Measurements from ENCODE around the gene MATN1.

- TF ChIP-seq, protein P1, sequence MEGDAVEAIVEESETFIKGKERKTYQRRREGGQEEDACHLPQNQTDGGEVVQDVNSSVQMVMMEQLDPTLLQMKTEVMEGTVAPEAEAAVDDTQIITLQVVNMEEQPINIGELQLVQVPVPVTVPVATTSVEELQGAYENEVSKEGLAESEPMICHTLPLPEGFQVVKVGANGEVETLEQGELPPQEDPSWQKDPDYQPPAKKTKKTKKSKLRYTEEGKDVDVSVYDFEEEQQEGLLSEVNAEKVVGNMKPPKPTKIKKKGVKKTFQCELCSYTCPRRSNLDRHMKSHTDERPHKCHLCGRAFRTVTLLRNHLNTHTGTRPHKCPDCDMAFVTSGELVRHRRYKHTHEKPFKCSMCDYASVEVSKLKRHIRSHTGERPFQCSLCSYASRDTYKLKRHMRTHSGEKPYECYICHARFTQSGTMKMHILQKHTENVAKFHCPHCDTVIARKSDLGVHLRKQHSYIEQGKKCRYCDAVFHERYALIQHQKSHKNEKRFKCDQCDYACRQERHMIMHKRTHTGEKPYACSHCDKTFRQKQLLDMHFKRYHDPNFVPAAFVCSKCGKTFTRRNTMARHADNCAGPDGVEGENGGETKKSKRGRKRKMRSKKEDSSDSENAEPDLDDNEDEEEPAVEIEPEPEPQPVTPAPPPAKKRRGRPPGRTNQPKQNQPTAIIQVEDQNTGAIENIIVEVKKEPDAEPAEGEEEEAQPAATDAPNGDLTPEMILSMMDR (IDR thresholded peaks at IDR 0.05) = no peak
- no peak for TF ChIP-seq POLR2A (IDR thresholded peaks at IDR 0.05)
- no peak for TF ChIP-seq POLR2AphosphoS5 (IDR thresholded peaks at IDR 0.05)
These were observed 11.2 kb upstream of the MATN1 start for GRCh38 chr1:30734580-30734979.

Data from suprapubic skin (tissue), 4 donors.